Liver (tissue), 3 donors: ENCODE results near the gene CDC42SE1.

Experiments
- RAD21 ChIP-seq, 2 donors: IDR thresholded peaks; 2 replicates each; pipeline ENCODE4 v1.6.1; 2016; ENCODE audit warnings: antibody characterized with exemption in 2 of 2, mild to moderate bottlenecking in 2 of 2
- SP1 ChIP-seq: IDR thresholded peaks from 2 replicates; pipeline ENCODE4 v1.6.1; 2018; ENCODE audit warnings: antibody characterized with exemption, mild to moderate bottlenecking
- TAF1 ChIP-seq: conservative IDR thresholded peaks from 2 replicates; pipeline ENCODE4 v1.6.1; 2016; ENCODE audit warnings: antibody characterized with exemption, mild to moderate bottlenecking
- TF ChIP-seq, protein P1 (sequence below): fragments of 150-350 bp; IDR thresholded peaks from 2 replicates; pipeline ENCODE4 v1.5.1; 2017; ENCODE audit warnings: improper control_type of control experiment, low read depth, low read length; ENCODE audit not compliant: missing input control
- TF ChIP-seq, protein P2 (sequence below): IDR thresholded peaks from 2 replicates; pipeline ENCODE4 v1.6.1; 2016; ENCODE audit warnings: antibody characterized with exemption
- donor health status: healthy.
- donor health status: healthy.

DNA sequence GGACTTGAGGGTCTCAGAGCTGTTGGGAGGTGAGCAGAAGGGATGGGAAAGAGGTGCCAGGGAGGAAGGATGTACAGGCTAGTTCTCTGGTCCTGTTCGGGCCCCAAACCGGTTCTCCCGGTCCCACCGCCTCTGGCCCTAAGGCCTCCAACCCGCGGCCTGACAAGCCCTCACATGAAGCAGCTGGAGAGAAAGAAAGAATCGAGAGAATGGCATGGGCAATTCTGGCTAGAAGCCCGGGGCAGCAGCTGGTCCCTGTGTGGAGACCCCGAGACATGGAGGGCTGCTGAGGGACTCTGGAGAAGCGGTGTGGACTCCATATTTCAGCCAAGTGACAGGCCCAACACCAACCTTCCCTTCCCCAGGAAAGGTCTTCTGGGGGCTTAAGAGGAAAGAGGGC is 730 bp downstream of the CDC42SE1 start:
- TF ChIP-seq TAF1 (no peak), SP1 (no peak), RAD21 (IDR thresholded peaks at IDR 0.05) (no peak)
- TF ChIP-seq, protein P1, sequence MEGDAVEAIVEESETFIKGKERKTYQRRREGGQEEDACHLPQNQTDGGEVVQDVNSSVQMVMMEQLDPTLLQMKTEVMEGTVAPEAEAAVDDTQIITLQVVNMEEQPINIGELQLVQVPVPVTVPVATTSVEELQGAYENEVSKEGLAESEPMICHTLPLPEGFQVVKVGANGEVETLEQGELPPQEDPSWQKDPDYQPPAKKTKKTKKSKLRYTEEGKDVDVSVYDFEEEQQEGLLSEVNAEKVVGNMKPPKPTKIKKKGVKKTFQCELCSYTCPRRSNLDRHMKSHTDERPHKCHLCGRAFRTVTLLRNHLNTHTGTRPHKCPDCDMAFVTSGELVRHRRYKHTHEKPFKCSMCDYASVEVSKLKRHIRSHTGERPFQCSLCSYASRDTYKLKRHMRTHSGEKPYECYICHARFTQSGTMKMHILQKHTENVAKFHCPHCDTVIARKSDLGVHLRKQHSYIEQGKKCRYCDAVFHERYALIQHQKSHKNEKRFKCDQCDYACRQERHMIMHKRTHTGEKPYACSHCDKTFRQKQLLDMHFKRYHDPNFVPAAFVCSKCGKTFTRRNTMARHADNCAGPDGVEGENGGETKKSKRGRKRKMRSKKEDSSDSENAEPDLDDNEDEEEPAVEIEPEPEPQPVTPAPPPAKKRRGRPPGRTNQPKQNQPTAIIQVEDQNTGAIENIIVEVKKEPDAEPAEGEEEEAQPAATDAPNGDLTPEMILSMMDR: no peak
- TF ChIP-seq, protein P2, sequence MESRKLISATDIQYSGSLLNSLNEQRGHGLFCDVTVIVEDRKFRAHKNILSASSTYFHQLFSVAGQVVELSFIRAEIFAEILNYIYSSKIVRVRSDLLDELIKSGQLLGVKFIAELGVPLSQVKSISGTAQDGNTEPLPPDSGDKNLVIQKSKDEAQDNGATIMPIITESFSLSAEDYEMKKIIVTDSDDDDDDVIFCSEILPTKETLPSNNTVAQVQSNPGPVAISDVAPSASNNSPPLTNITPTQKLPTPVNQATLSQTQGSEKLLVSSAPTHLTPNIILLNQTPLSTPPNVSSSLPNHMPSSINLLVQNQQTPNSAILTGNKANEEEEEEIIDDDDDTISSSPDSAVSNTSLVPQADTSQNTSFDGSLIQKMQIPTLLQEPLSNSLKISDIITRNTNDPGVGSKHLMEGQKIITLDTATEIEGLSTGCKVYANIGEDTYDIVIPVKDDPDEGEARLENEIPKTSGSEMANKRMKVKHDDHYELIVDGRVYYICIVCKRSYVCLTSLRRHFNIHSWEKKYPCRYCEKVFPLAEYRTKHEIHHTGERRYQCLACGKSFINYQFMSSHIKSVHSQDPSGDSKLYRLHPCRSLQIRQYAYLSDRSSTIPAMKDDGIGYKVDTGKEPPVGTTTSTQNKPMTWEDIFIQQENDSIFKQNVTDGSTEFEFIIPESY: no peak
